Measurements from ENCODE around the gene HDAC4.

Gene HDAC4

GRCh38 chr2:239181074-239181902, 219.5 kb downstream of the HDAC4 start:
- DNase-seq (ENCODE audit: low read depth) = no peak
- TF ChIP-seq CTCF (conservative IDR thresholded peaks at IDR 0.05; ENCODE audit: low read depth, low read length) = no peak
- H3K4me3 ChIP-seq (ENCODE audit: low read depth, low read length) = no peak overlapping the region

GRCh38 chr2:239180526-239181073, 220.2 kb downstream of the HDAC4 start:
- no peak for TF ChIP-seq CTCF (conservative IDR thresholded peaks at IDR 0.05; ENCODE audit: low read depth, low read length)
- DNase-seq (ENCODE audit: low read depth) = no peak

GRCh38 chr2:239179851-239180371, 220.9 kb downstream of the HDAC4 start:
- H3K4me3 ChIP-seq (ENCODE audit: low read depth, low read length) = no peak overlapping the region
- DNase-seq (ENCODE audit: low read depth) = no peak
- no peak for TF ChIP-seq CTCF (conservative IDR thresholded peaks at IDR 0.05; ENCODE audit: low read depth, low read length)

More at GRCh38 chr2:239180526-239181073, 220.2 kb downstream of the HDAC4 start:
- H3K4me3 ChIP-seq (ENCODE audit: low read depth, low read length) = no peak overlapping the region

- no peak overlapping the region for H3K4me3 ChIP-seq (ENCODE audit: low read depth, low read length)
- no peak for TF ChIP-seq CTCF (conservative IDR thresholded peaks at IDR 0.05; ENCODE audit: low read depth, low read length)
- no peak for DNase-seq (ENCODE audit: low read depth)
These were observed 221.9 kb downstream of the HDAC4 start for GRCh38 chr2:239178954-239179353.

- H3K4me3 ChIP-seq (ENCODE audit: low read depth, low read length) = no peak overlapping the region
- no peak for TF ChIP-seq CTCF (conservative IDR thresholded peaks at IDR 0.05; ENCODE audit: low read depth, low read length)
- no peak for DNase-seq (ENCODE audit: low read depth)
These were observed 222.3 kb downstream of the HDAC4 start for GRCh38 chr2:239178484-239178883.

- no peak for DNase-seq (ENCODE audit: low read depth)
- no peak overlapping the region for H3K4me3 ChIP-seq (ENCODE audit: low read depth, low read length)
These were observed 222.9 kb downstream of the HDAC4 start for GRCh38 chr2:239177908-239178307.

More at GRCh38 chr2:239177908-239178307, 222.9 kb downstream of the HDAC4 start:
- TF ChIP-seq CTCF (conservative IDR thresholded peaks at IDR 0.05; ENCODE audit: low read depth, low read length) = no peak

Data from choroid plexus epithelial cell (primary cell).